Measurements from ENCODE around the gene GMPR. TPM values are rescaled to one million over a fixed set of nuclear protein-coding genes. Genes with fewer than 3 reads are reported as not detected.

Gene GMPR
- total and polyA plus RNA-seq, 10 of the 15 experiments (the other 5 are each of a cell fraction or from before 2014, with no cell fraction given), result 0.15 to 1.8 (median 0.49) TPM; not detected in 1

GRCh38 chr6:16206595-16207037, 31.8 kb upstream of the GMPR start (continued):
- TF ChIP-seq E2F8 (IDR thresholded peaks at IDR 0.05; ENCODE audit: low read depth, partially characterized antibody) (no peak), ASH2L (IDR thresholded peaks at IDR 0.05; ENCODE audit: borderline replicate concordance, low read depth) (no peak), KLF5 (IDR thresholded peaks at IDR 0.05; ENCODE audit: partially characterized antibody) (no peak), NFXL1 (IDR thresholded peaks at IDR 0.05; ENCODE audit: borderline replicate concordance) (no peak), CREM (IDR thresholded peaks at IDR 0.05; ENCODE audit: low read depth) (no peak), ATF2 (IDR thresholded peaks at IDR 0.05; ENCODE audit: low read length) (no peak), SIN3A (IDR thresholded peaks at IDR 0.05; ENCODE audit: low read depth, low read length) (no peak), RELA (IDR thresholded peaks at IDR 0.05; ENCODE audit: borderline replicate concordance, partially characterized antibody) (no peak), CBFB (IDR thresholded peaks at IDR 0.05; ENCODE audit: low read depth) (0 out of 2 replicates have a peak, but pooled peaks have one; percentile 26), HCFC1 (IDR thresholded peaks at IDR 0.05; ENCODE audit: low read length) (no peak), MXI1 (IDR thresholded peaks at IDR 0.05; ENCODE audit: low read depth, low read length) (no peak), ZBTB33 (IDR thresholded peaks at IDR 0.05) (no peak), ZNF24 (IDR thresholded peaks at IDR 0.05) (no peak), YBX1 (IDR thresholded peaks at IDR 0.05) (no peak), RCOR1 (conservative IDR thresholded peaks at IDR 0.05; ENCODE audit: low read depth, low read length) (no peak), MAX (IDR thresholded peaks at IDR 0.05; ENCODE audit: low read depth, low read length) (no peak), BMI1 (IDR thresholded peaks at IDR 0.05; ENCODE audit: borderline replicate concordance) (no peak), ZNF687 (IDR thresholded peaks at IDR 0.05) (no peak; the same call in 1 of the 2 replicates), PAX5 (IDR thresholded peaks at IDR 0.05; ENCODE audit: borderline replicate concordance, low read depth, low read length) (no peak), NR2C1 (IDR thresholded peaks at IDR 0.05) (0 out of 2 replicates have a peak, but pooled peaks have one; percentile 3)
